Adrenal gland (tissue), 12 donors: ENCODE data around the gene IMPA2. TPM values are rescaled to one million over a fixed set of nuclear protein-coding genes. Genes with fewer than 3 reads are reported as not detected.
"Not testable (repeated sequence)": the region's sequence is repeated elsewhere in the genome, so short reads cannot be mapped to it uniquely, and the experiment has no call there.

Experiments
- DNase-seq, 7 donors: peaks; one replicate each; pipeline ENCODE4 v3.0.0-alpha.2; 2019 to 2020
- H3K27ac ChIP-seq, 5 donors: fragments of 200-600 bp; sonication (generic) in 4 of 5; 1 replicate in 3 of 5; 2 replicates in 2 of 5; pipeline versions ENCODE4 v1.5.1 to v1.8.0; 2016 to 2020; ENCODE audit warnings: mild to moderate bottlenecking in 1 of 5
- H3K27me3 ChIP-seq: fragments of 200-600 bp; 2 replicates; pipeline ENCODE4 v1.8.0; 2021
- H3K36me3 ChIP-seq, 2 donors: fragments of 200-600 bp; replicated peaks in 1 of 2; 1 replicate in 1 of 2; 2 replicates in 1 of 2; pipeline versions ENCODE4 v1.5.1 to v1.8.0; 2018 to 2022
- H3K4me1 ChIP-seq, 2 donors: fragments of 200-600 bp; replicated peaks in 1 of 2; 1 replicate in 1 of 2; 2 replicates in 1 of 2; pipeline versions ENCODE4 v1.5.1 to v1.8.0; 2018 to 2021
- H3K4me3 ChIP-seq, 4 donors: fragments of 200-600 bp; sonication (generic) in 3 of 4; one replicate each; pipeline ENCODE4 v1.5.1; 2016 to 2018
- H3K9me3 ChIP-seq, 3 donors: fragments of 200-600 bp; sonication (generic) in 1 of 3; replicated peaks in 1 of 3; 1 replicate in 2 of 3; 2 replicates in 1 of 3; pipeline versions ENCODE4 v1.5.1 to v1.8.0; 2016 to 2021
- POLR2A ChIP-seq, 2 donors: fragments of 450-650 bp; IDR thresholded peaks; one replicate each; pipeline ENCODE4 v1.6.1; 2017; ENCODE audit warnings: antibody characterized with exemption in 2 of 2, mild to moderate bottlenecking in 2 of 2, moderate library complexity in 1 of 2
- WGBS, 4 donors: extraction: QIAGEN DNeasy Blood & Tissue Kit in 2 of 4; methylation state at CpG; one replicate each; pipeline versions ENCODE4 v1.1.5 to v1.1.7; 2013 to 2017; 5-methylcytosine and 5-hydroxymethylcytosine counted together
- intact Hi-C, 2 donors: fragments of 100-400 bp; cut with DNase I; formaldehyde crosslinking; loops; one replicate each; pipeline versions ENCODE4 v1.14.1 to v1.15.0; 2022 to 2023
- polyA plus RNA-seq, 3 donors: library from polyadenylated mRNA; stranded (reverse); fragments of 200-250 nt in 2 of 3; fragments of 350-450 nt in 1 of 3; fragmentation: Illumina TruSeq in 1 of 3; extraction: RNeasy Lipid Tissue Mini Kit (QIAGEN cat#74804) in 1 of 3; gene quantifications; one replicate each; pipeline ENCODE4 v1.2.3, GENCODE V29; 2013 to 2014
- total RNA-seq, 9 donors: library from RNA; depleted of rRNA in 4 of 9; stranded (reverse); fragments of >200 nt in 4 of 9; fragments of 120-200 nt in 1 of 9; fragmentation: NEBNext Ultra II Directional in 1 of 9; extraction: Animal tissue kit (Norgen Biotek cat#: 25700) in 1 of 9; gene quantifications; one replicate each; pipeline versions ENCODE4 v1.1.0 to v1.2.4, GENCODE V29; 2013 to 2023
- TF ChIP-seq, protein P1 (sequence below), 6 experiments: fragments of 450-650 bp in 4 of 6; fragments of 200-600 bp in 2 of 6; sonication (generic) in 1 of 6; IDR thresholded peaks; 1 replicate in 5 of 6; 2 replicates in 1 of 6; pipeline versions ENCODE4 v1.5.1 to v1.8.0; 2016 to 2021; ENCODE audit warnings: antibody characterized with exemption in 6 of 6, mild to moderate bottlenecking in 2 of 6, moderate library complexity in 1 of 6
- donor health status: healthy with polysubstance abuse.
- donor health status: Bipolar disorder and iron deficiency.
- donor health status: DM: yes; HTN: yes; CAD: no.
- donor health status: DM: no; HTN: no; CAD: no.
- donor health status: DM: no; HTN: no; CAD: no.
- donor health status: DM: yes; HTN: yes; CAD: no.

Gene IMPA2
- total and polyA plus RNA-seq, 12 donors, result 7.9 to 41.3 (median 20.4) TPM

DNA sequence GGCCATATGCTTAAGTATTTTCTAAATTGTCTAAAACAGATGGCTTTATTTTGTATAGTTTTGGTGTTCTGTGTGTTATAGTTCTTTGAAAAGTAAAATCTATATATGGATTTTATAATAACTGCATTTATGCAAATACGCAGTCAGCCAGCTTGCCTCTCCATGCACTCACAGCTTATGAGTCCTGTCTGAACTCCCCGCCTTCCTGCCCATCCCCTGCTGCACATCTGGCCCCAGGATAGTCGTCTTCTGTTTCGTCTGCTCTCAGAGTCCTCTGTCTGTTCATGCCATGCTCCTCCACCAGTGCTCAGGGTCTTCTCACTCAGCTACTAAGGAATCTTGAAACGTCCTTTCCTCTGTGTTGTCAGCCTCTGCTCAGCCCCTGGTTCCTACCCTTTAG lies 84.1 kb downstream of the IMPA2 start:
- intact Hi-C loops, result no loop called here
- DNase-seq, result no peak
- Histone ChIP-seq H3K27ac (no peak overlapping the region), H3K4me1 (no peaks in the 10 kb centered on the region), H3K4me3 (no peak overlapping the region), H3K36me3 (no peaks in the 10 kb centered on the region), H3K27me3 (no peaks in the 10 kb centered on the region), H3K9me3 (no peaks in the 10 kb centered on the region)
- WGBS, 4 donors, result 57 to 70% (median 68%) methylated on average over 5 of the region's 5 CpGs
- TF ChIP-seq, protein P1, sequence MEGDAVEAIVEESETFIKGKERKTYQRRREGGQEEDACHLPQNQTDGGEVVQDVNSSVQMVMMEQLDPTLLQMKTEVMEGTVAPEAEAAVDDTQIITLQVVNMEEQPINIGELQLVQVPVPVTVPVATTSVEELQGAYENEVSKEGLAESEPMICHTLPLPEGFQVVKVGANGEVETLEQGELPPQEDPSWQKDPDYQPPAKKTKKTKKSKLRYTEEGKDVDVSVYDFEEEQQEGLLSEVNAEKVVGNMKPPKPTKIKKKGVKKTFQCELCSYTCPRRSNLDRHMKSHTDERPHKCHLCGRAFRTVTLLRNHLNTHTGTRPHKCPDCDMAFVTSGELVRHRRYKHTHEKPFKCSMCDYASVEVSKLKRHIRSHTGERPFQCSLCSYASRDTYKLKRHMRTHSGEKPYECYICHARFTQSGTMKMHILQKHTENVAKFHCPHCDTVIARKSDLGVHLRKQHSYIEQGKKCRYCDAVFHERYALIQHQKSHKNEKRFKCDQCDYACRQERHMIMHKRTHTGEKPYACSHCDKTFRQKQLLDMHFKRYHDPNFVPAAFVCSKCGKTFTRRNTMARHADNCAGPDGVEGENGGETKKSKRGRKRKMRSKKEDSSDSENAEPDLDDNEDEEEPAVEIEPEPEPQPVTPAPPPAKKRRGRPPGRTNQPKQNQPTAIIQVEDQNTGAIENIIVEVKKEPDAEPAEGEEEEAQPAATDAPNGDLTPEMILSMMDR (IDR thresholded peaks at IDR 0.05), result no peak
- no peak for TF ChIP-seq POLR2A (IDR thresholded peaks at IDR 0.05)

DNA sequence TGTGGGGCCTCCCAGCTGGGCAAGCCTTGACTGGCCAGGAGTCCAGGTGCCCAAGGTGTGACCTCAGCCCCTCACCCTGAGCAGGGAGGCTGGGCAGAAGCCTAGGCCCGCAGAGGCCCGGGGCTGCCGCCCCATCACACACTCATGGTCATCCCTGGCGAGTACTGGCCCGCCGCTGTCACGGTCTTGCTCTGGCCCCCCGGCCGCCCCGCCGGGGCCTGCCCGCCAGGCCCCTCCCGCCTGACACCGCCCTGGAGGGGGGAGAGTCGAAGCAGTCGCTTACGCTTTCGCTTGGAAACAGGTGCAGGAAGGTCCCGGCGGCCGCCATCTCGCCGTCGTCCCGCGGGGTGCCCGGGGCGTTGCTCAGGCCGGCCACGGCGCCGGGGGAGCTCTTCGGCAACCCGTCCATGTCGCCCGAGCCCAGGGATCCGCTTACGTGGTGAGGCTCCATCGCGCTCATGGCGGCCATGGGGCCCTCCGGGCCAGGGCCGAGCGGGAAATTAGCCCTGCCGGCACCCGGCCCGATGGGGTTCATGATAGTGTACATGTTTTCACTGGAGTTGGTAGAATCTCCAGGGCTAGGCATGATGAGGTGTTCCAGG lies 85.7 kb downstream of the IMPA2 start:
- H3K36me3 ChIP-seq, result no peaks in the 10 kb centered on the region
- 95 to 100% (median 96%) methylated on average over 5 to 47 of the region's 47 CpGs for WGBS, 4 donors
- H3K4me1 ChIP-seq, result no peaks in the 10 kb centered on the region
- no peak overlapping the region for H3K27ac ChIP-seq
- H3K9me3 ChIP-seq, result no peaks in the 10 kb centered on the region
- DNase-seq, result no peak
- TF ChIP-seq, protein P1 (IDR thresholded peaks at IDR 0.05), result no peak
- no peak for TF ChIP-seq POLR2A (IDR thresholded peaks at IDR 0.05)
- no peak overlapping the region for H3K4me3 ChIP-seq
- intact Hi-C loops, result no loop called here
- H3K27me3 ChIP-seq, result no peaks in the 10 kb centered on the region

DNA sequence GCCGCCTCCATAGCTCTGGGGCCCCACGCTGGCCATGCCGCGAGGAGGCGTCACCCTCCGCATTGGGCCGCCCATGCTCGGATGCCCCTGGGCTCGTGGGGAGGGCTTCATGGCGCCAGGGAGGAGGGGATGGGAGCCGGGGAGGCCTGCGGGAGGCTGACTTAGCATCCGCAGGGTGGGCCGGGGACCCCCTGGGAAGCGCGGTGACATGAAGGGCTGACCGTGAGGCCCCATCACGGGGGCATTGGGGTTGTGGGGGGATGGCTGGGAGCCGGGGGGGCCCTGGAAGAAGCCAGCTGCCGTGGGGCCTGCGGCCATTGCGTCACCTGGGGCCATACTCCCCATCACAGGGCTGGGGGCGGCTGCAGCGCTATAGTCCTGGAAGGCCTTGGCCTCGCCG lies 86.4 kb downstream of the IMPA2 start:
- intact Hi-C loops, result no loop called here
- Histone ChIP-seq H3K27ac (no peak overlapping the region), H3K27me3 (no peaks in the 10 kb centered on the region), H3K4me3 (no peak overlapping the region), H3K36me3 (no peaks in the 10 kb centered on the region), H3K9me3 (no peaks in the 10 kb centered on the region), H3K4me1 (no peaks in the 10 kb centered on the region)
- DNase-seq, result no peak
- TF ChIP-seq, protein P1 (IDR thresholded peaks at IDR 0.05), result no peak
- no peak for TF ChIP-seq POLR2A (IDR thresholded peaks at IDR 0.05)
- 89 to 94% (median 93%) methylated on average over 7 to 26 of the region's 26 CpGs for WGBS, 4 donors

DNA sequence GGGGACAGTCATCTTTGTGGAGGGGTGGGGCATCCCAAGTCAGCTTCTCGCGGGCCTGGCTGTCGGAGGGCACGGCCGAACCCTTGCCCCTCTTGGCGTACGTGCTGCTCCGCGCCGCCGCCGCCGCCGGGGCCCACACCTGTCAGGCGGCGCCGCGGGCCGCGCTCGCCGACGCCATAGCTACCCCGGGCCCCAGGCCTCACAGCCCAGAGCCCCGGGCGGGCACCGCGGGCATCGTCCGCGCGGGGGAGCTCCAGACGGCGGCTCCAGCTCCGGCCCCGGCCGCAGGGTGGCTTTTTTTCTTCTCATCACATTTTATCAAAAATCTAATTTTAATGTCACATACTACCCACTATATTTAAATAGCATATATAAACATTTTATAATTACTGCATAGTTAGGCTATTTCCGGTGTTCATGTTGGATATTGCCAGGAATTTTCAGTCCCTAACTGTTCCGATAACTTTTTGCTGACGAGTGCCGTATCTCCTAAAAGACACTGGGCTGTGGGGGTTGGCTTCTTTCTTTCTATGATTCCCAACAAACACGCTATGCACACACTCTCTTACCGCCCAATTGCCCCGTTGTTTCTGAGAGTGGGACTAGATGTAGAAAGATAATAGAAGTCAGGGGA lies 87.1 kb downstream of the IMPA2 start:
- H3K4me1 ChIP-seq, DNase-seq, H3K27me3 ChIP-seq, H3K27ac ChIP-seq, H3K4me3 ChIP-seq, intact Hi-C loops, H3K36me3 ChIP-seq, H3K9me3 ChIP-seq: not testable (repeated sequence)
- 74 to 80% (median 77%) methylated on average over 24 to 44 of the region's 44 CpGs for WGBS, 4 donors

DNA sequence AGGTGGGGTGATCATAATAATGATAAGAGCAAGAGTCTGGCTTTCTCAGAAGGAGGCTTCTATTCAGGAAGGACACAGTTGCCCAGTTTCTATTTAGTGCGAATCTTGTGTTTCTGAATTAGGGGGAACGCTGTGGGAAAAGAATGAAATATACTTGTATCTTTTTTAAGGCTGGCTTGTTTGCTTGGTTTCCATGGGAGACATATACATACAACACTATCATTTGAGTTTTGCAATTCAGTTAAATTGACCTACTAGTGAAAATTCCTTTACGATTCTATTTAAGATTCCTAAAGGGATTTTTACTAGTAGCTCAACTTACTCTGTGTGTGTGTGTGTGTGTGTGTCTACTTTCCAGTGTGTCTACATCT lies 87.6 kb downstream of the IMPA2 start:
- no peaks in the 10 kb centered on the region for H3K27me3 ChIP-seq
- DNase-seq, result no peak
- no peak for TF ChIP-seq POLR2A (IDR thresholded peaks at IDR 0.05)
- TF ChIP-seq, protein P1 (IDR thresholded peaks at IDR 0.05), result no peak
- H3K27ac ChIP-seq, result no peak overlapping the region
- no peak overlapping the region for H3K4me3 ChIP-seq
- intact Hi-C loops, result no loop called here
- H3K4me1 ChIP-seq, result no peaks in the 10 kb centered on the region
- no peaks in the 10 kb centered on the region for H3K9me3 ChIP-seq
- H3K36me3 ChIP-seq, result no peaks in the 10 kb centered on the region
- WGBS, 4 donors, result 73 to 80% (median 76%) methylated on average over 3 of the region's 3 CpGs

DNA sequence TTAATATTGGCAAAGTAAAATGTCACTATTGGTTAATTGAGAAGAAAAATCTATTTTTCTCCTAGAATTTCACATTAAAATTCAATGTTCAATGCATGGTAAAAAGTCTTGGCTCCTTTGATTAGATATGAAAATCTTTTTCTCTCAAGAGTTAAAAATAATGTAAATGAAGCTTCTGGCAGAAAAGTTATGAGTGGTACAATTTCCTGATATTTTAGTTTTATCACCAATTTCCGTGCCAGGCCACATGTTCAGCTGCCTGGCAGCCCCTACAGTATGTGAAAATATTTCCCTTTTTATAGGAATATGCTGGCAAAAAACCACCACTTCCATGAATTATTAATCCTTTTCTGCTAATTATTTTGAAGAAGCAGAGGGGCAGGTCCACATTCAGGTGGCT lies 89.8 kb downstream of the IMPA2 start:
- intact Hi-C loops, H3K9me3 ChIP-seq: not testable (repeated sequence)

More for the DNA sequence above, 89.8 kb downstream of the IMPA2 start:
- not testable (repeated sequence) for DNase-seq, H3K27me3 ChIP-seq, H3K4me3 ChIP-seq, H3K36me3 ChIP-seq, H3K4me1 ChIP-seq, H3K27ac ChIP-seq
- 68 to 81% (median 78%) methylated on average over 1 of the region's 1 CpG for WGBS, 4 donors
